Measurements from ENCODE around the gene KIF4B. TPM values are rescaled to one million over a fixed set of nuclear protein-coding genes. Genes with fewer than 3 reads are reported as not detected.

KIF4B gene
- total RNA-seq, 1 experiment from 2014 or later: 0.07 TPM

- DNase-seq: no peak
- Histone ChIP-seq H4K8ac (replicated peaks; ENCODE audit: insufficient read length, low read depth, low read length) (no peak overlapping the region), H3K4ac (ENCODE audit: low read depth, low read length) (no peak overlapping the region), H4K5ac (ENCODE audit: insufficient read length, low read depth, low read length) (no peak overlapping the region), H4K20me1 (ENCODE audit: control insufficient read depth, insufficient read depth, insufficient read length) (no peaks in the 10 kb centered on the region), H3K9me3 (ENCODE audit: control insufficient read depth, low read depth, low read length) (no peaks in the 10 kb centered on the region), H2AK5ac (ENCODE audit: insufficient read length, low read length) (no peak overlapping the region), H2AFZ (ENCODE audit: low read length) (no peak overlapping the region), H2BK20ac (ENCODE audit: low read depth, low read length, poor library complexity, severe bottlenecking) (no peak overlapping the region), H3K23ac (ENCODE audit: insufficient read length, low read depth, low read length) (no peak overlapping the region), H3K23me2 (ENCODE audit: insufficient read length, low read depth, low read length, poor library complexity, severe bottlenecking) (no peaks in the 10 kb centered on the region), H3K27me3 (ENCODE audit: insufficient read depth, low read length) (no peaks in the 10 kb centered on the region), H3K14ac (ENCODE audit: insufficient read depth, low read length) (no peak overlapping the region), H4K91ac (ENCODE audit: insufficient read length, low read depth, low read length) (no peak overlapping the region), H3K4me1 (ENCODE audit: insufficient read depth, low read length) (peaks cover 3% of the 10 kb centered on the region; the same call in 1 of the 2 replicates), H3K4me2 (ENCODE audit: insufficient read depth, insufficient read length, low read length) (no peak overlapping the region), H3K27ac (ENCODE audit: insufficient read length, low read depth, low read length) (no peak overlapping the region), H2BK15ac (ENCODE audit: low read depth, low read length) (no peak overlapping the region), H3K56ac (ENCODE audit: insufficient read length, low read depth, low read length) (no peak overlapping the region), H2BK120ac (ENCODE audit: low read depth, low read length, poor library complexity, severe bottlenecking) (no peak overlapping the region), H3K79me2 (ENCODE audit: insufficient read depth, low read length) (0 out of 2 replicates have a peak, but pooled peaks cover 2% of the 10 kb centered on the region), H3K18ac (ENCODE audit: insufficient read length, low read depth, low read length) (no peak overlapping the region), H2BK12ac (ENCODE audit: insufficient read length, low read depth, low read length) (no peak overlapping the region), H3T11ph (ENCODE audit: low read length) (no peak overlapping the region), H3K9ac (ENCODE audit: extremely low read depth, insufficient read length, low read length) (no peak overlapping the region), H2BK5ac (ENCODE audit: insufficient read length, low read length) (no peak overlapping the region), H3K79me1 (ENCODE audit: insufficient read depth, low read depth, low read length, poor library complexity, severe bottlenecking) (no peaks in the 10 kb centered on the region)
- Mint-ChIP-seq H3K9me3 (no peaks in the 10 kb centered on the region), H3K27me3 (ENCODE audit: low read depth) (peaks cover 2% of the 10 kb centered on the region), H3K4me1 (peaks cover 7 to 16% of the 10 kb centered on the region in 2 experiments), H3K36me3 (ENCODE audit: insufficient read depth in 1 of 3, low read depth in 3 of 3) (no peaks in the 10 kb centered on the region), H3K4me3 (no peak overlapping the region), H3K27ac (no peak overlapping the region)
- no peak for TF ChIP-seq CTCF (conservative IDR thresholded peaks at IDR 0.05)
- WGBS (ENCODE audit: extremely low coverage, insufficient read length, low lambda C conversion rate): no CpG with 5 or more reads among the region's 2 CpGs
These were observed 12.3 kb downstream of the KIF4B start for GRCh38 chr5:155025895-155026294.

Measured in H9 (cell line).